GM12892 (cell line): ENCODE measurements around the gene AATF.

Experiments used
- POLR2A ChIP-seq: IDR thresholded peaks from 2 replicates; pipeline ENCODE4 v1.6.1; 2011; ENCODE audit warnings: low read depth, low read length, control low read depth
- POLR2AphosphoS5 ChIP-seq: IDR thresholded peaks from 2 replicates; pipeline ENCODE4 v1.6.1; 2011; ENCODE audit warnings: low read depth, low read length, control low read depth
- TAF1 ChIP-seq: IDR thresholded peaks from 2 replicates; pipeline ENCODE4 v1.6.1; 2011; ENCODE audit warnings: low read depth, mild to moderate bottlenecking, control low read depth, low read length, borderline replicate concordance

DNA sequence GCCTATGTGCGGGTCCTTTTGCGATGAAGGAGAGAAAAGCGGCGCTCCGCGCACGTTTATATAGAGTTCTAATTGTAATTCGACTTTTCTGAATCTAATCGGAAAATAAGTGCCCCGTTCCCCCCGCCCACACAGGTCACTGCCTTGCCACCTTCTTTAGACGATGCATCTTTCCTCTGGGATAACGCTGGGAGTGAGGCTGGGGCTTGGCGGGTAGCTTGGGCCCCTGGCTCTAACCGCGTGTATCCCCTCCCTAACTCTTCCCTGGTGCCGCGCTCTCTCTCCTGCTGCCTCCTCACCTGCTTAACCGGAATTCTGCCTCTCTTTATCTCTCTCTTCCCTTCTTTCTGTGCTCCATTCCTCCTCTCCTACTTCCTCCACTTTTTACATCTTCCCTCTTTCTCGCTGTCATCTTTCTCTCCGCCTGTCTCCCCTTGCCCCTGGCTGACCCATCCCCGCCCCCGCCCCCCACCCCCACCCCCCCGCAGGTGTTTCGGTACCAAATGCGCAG is 8.9 kb upstream of the AATF start:
- no peak for TF ChIP-seq TAF1
- TF ChIP-seq POLR2A = no peak
- no peak for TF ChIP-seq POLR2AphosphoS5
